Upper lobe of left lung (tissue), 6 donors: ENCODE results near the gene ETV7. TPM values are rescaled to one million over a fixed set of nuclear protein-coding genes. Genes with fewer than 3 reads are reported as not detected.
A peak's percentile ranks its signal among the peaks of the same experiment; 100 is the strongest.

Source experiments
- ATAC-seq, 2 donors: fragments of 200-7000 bp; cut with Tn5 transposase; one replicate each; pipeline ENCODE4 v1.9.1; 2022; ENCODE audit warnings: mild to moderate bottlenecking in 2 of 2, moderate library complexity in 2 of 2; ENCODE audit not compliant: low FRiP score in 2 of 2
- DNase-seq, 2 donors: peaks; one replicate each; pipeline ENCODE4 v3.0.0-alpha.2; 2019 to 2020
- H3K27ac ChIP-seq, 4 donors: fragments of 200-600 bp; sonication (generic); one replicate each; pipeline ENCODE4 v1.5.1; 2016 to 2019
- H3K27me3 ChIP-seq, 4 donors: fragments of 200-600 bp; sonication (generic); one replicate each; pipeline ENCODE4 v1.5.1; 2017 to 2019
- H3K36me3 ChIP-seq, 4 donors: fragments of 200-600 bp; sonication (generic); one replicate each; pipeline ENCODE4 v1.5.1; 2016 to 2019
- H3K4me1 ChIP-seq, 4 donors: fragments of 200-600 bp; sonication (generic); one replicate each; pipeline ENCODE4 v1.5.1; 2018 to 2019
- H3K4me3 ChIP-seq, 4 donors: fragments of 200-600 bp; sonication (generic); one replicate each; pipeline ENCODE4 v1.5.1; 2017 to 2019; ENCODE audit warnings: mild to moderate bottlenecking in 2 of 4, moderate library complexity in 1 of 4
- H3K9me3 ChIP-seq, 4 donors: fragments of 200-600 bp; sonication (generic); one replicate each; pipeline ENCODE4 v1.5.1; 2018 to 2019
- EP300 ChIP-seq, 4 donors: sonication (generic); formaldehyde crosslinking; IDR thresholded peaks; one replicate each; pipeline ENCODE4 v1.5.1; 2017; ENCODE audit warnings: antibody characterized with exemption in 4 of 4, control low read depth in 2 of 4
- POLR2A ChIP-seq, 4 donors: fragments of 450-650 bp; IDR thresholded peaks; one replicate each; pipeline ENCODE4 v1.5.1; 2016 to 2017; ENCODE audit warnings: antibody characterized with exemption in 4 of 4, mild to moderate bottlenecking in 2 of 4
- POLR2AphosphoS5 ChIP-seq, 2 donors: sonication (generic); formaldehyde crosslinking; IDR thresholded peaks; one replicate each; pipeline ENCODE4 v1.5.1; 2017; ENCODE audit warnings: antibody characterized with exemption in 2 of 2
- WGBS, 2 donors: methylation state at CpG; one replicate each; pipeline ENCODE4 v1.1.5; 2017 to 2018; 5-methylcytosine and 5-hydroxymethylcytosine counted together
- total RNA-seq, 6 donors: library from RNA; depleted of rRNA in 4 of 6; stranded (reverse); fragments of >200 nt in 4 of 6; gene quantifications; one replicate each; pipeline versions ENCODE4 v1.1.0 to v1.2.1, GENCODE V29; 2016 to 2021
- TF ChIP-seq, protein P1 (sequence below), 6 experiments: fragments of 450-650 bp in 4 of 6; fragments of 200-600 bp in 2 of 6; sonication (generic) in 2 of 6; IDR thresholded peaks; one replicate each; pipeline ENCODE4 v1.5.1; 2016 to 2019; ENCODE audit warnings: antibody characterized with exemption in 6 of 6
- donor health status: DM: no; HTN: no; CAD: no; lungs with moderate emphysema.
- donor health status: DM: no; HTN: yes; CAD: no; lungs with severe emphysema.

Gene ETV7
- total RNA-seq, 6 donors from 2014 or later = 2.0 to 10.5 (median 4.2) TPM

DNA sequence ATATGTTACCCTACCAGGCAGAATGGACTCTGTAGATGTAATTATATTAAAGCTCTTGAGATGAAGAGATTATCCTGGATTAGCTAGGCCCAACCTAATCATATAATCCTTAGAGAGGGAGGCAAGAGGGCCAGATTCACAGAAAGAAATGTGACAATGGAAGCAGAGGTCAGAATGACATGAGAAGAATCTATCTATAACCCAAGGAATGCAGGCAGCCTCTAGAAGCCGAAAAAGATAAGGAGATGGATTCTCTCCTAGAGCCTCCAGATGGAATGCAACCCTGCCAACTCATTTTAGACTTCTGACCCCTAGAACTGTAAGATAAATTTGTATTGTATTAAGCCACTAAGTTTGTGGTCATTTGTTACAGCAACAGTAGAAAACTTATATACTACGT, 42.9 kb upstream of the ETV7 start:
- WGBS, 2 donors = 81 to 86% methylated on average over 2 of the region's 2 CpGs
- TF ChIP-seq, protein P1, sequence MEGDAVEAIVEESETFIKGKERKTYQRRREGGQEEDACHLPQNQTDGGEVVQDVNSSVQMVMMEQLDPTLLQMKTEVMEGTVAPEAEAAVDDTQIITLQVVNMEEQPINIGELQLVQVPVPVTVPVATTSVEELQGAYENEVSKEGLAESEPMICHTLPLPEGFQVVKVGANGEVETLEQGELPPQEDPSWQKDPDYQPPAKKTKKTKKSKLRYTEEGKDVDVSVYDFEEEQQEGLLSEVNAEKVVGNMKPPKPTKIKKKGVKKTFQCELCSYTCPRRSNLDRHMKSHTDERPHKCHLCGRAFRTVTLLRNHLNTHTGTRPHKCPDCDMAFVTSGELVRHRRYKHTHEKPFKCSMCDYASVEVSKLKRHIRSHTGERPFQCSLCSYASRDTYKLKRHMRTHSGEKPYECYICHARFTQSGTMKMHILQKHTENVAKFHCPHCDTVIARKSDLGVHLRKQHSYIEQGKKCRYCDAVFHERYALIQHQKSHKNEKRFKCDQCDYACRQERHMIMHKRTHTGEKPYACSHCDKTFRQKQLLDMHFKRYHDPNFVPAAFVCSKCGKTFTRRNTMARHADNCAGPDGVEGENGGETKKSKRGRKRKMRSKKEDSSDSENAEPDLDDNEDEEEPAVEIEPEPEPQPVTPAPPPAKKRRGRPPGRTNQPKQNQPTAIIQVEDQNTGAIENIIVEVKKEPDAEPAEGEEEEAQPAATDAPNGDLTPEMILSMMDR (IDR thresholded peaks at IDR 0.05) = no peak
- TF ChIP-seq POLR2AphosphoS5 (IDR thresholded peaks at IDR 0.05) (no peak), POLR2A (IDR thresholded peaks at IDR 0.05) (no peak), EP300 (IDR thresholded peaks at IDR 0.05) (no peak)
- DNase-seq (no peak), ATAC-seq (no peak)
- H3K36me3 ChIP-seq = no peaks in the 10 kb centered on the region
- no peak overlapping the region for H3K4me3 ChIP-seq
- H3K27ac ChIP-seq = no peak overlapping the region
- H3K9me3 ChIP-seq = no peaks in the 10 kb centered on the region
- H3K27me3 ChIP-seq = no peaks in the 10 kb centered on the region
- no peaks in the 10 kb centered on the region for H3K4me1 ChIP-seq

- DNase-seq (no peak), ATAC-seq (no peak)
- peaks cover 0 to under 1% (median under 1%) of the 10 kb centered on the region in 4 donors for H3K4me1 ChIP-seq
- H3K27me3 ChIP-seq = no peaks in the 10 kb centered on the region
- no peaks in the 10 kb centered on the region for H3K36me3 ChIP-seq
- no peak for TF ChIP-seq POLR2A (IDR thresholded peaks at IDR 0.05)
- TF ChIP-seq POLR2AphosphoS5 (IDR thresholded peaks at IDR 0.05) = no peak
- TF ChIP-seq, protein P1 (IDR thresholded peaks at IDR 0.05) = peak in 5 of 6 experiments; percentile 18 to 53 (median 28)
- TF ChIP-seq EP300 (IDR thresholded peaks at IDR 0.05) = no peak
- H3K27ac ChIP-seq = no peak overlapping the region
- no peak overlapping the region for H3K4me3 ChIP-seq
- 61 to 71% methylated on average over 4 of the region's 4 CpGs for WGBS, 2 donors
- H3K9me3 ChIP-seq = no peaks in the 10 kb centered on the region
Observed at GRCh38 chr6:36428911-36429310, 41.4 kb upstream of the ETV7 start.

DNA sequence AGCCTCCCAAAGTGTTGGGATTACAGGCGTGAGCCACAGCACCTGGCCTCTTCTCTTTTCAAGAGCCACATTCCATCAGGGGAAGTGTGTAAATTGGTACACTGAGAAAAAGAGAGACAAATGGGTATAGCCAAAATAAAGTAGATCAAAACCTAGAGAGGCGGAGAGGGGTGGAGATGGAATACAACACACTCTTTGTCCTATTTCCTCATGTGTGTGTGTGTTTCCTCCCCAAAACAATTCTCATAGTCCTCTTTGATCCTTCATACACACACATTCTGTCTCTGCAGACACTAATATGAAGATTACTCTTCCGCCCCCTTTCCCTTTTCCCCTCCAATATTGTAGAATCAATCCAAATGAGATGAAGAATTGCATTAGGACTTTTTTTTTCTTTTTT, 39.2 kb upstream of the ETV7 start:
- H3K4me1 ChIP-seq = peaks cover 5 to 11% (median 8%) of the 10 kb centered on the region in 4 donors
- no peaks in the 10 kb centered on the region for H3K36me3 ChIP-seq
- H3K9me3 ChIP-seq = no peaks in the 10 kb centered on the region
- H3K4me3 ChIP-seq = no peak overlapping the region
- ATAC-seq (no peak), DNase-seq (no peak)
- H3K27ac ChIP-seq = no peak overlapping the region
- 80 to 90% methylated on average over 3 of the region's 3 CpGs for WGBS, 2 donors
- no peak for TF ChIP-seq POLR2A (IDR thresholded peaks at IDR 0.05)
- TF ChIP-seq POLR2AphosphoS5 (IDR thresholded peaks at IDR 0.05) = no peak
- no peak for TF ChIP-seq EP300 (IDR thresholded peaks at IDR 0.05)
- TF ChIP-seq, protein P1 (IDR thresholded peaks at IDR 0.05) = no peak
- no peaks in the 10 kb centered on the region for H3K27me3 ChIP-seq

- Histone ChIP-seq H3K4me1 (peaks cover 5 to 11% (median 8%) of the 10 kb centered on the region in 4 donors), H3K27ac (peak overlapping the region; percentile 71 to 86 (median 78)), H3K4me3 (peak overlapping the region; percentile 20 to 63 (median 52)), H3K9me3 (no peaks in the 10 kb centered on the region), H3K36me3 (no peaks in the 10 kb centered on the region), H3K27me3 (no peaks in the 10 kb centered on the region)
- peak; percentile 99 to 100 for DNase-seq
- TF ChIP-seq EP300 (IDR thresholded peaks at IDR 0.05) (no peak), POLR2A (IDR thresholded peaks at IDR 0.05) (peak in 3 of 4 donors; percentile 58 to 83 (median 63)), POLR2AphosphoS5 (IDR thresholded peaks at IDR 0.05) (peak; percentile 73 to 85)
- TF ChIP-seq, protein P1 (IDR thresholded peaks at IDR 0.05) = peak; percentile 51 to 89 (median 78)
- ATAC-seq = peak; percentile 99 to 100
- 0 to 2% methylated on average over 16 to 34 of the region's 51 CpGs for WGBS, 2 donors
Observed at GRCh38 chr6:36423101-36423824, 35.8 kb upstream of the ETV7 start.
